GM12875 (cell line): ENCODE results near the gene IPO8.

ENCODE experiments used
- H3K4me3 ChIP-seq: one replicate; pipeline ENCODE4 v1.5.1; 2011; ENCODE audit warnings: low read depth, low read length, control low read depth
- TF ChIP-seq, protein P1 (sequence below): IDR thresholded peaks from 2 replicates; pipeline ENCODE4 v1.5.1; 2011; ENCODE audit warnings: low read depth, mild to moderate bottlenecking, control low read depth, inconsistent platforms, low read length, moderate library complexity, borderline replicate concordance; ENCODE audit not compliant: insufficient read depth

The IPO8 gene

DNA sequence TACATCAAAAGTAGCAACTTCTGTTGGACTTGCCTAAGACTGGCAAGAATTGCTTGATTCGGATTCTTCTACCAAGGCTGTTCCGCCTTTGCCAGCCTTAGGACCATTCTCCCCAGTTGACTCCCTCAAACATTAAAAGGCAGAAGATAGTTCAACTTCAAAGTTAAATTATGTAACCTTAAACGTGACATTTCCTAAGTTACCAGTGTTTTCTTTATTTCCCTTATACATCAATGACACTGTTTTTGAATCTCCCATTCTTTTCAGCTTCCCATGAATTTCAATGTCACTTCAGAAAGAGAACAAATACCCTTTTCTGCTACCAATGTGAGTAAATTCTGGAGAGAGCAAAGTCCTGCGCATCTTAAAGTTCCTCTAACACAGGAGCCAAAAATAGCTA lies 33.9 kb upstream of the IPO8 start:
- H3K4me3 ChIP-seq = no peak overlapping the region
- TF ChIP-seq, protein P1, sequence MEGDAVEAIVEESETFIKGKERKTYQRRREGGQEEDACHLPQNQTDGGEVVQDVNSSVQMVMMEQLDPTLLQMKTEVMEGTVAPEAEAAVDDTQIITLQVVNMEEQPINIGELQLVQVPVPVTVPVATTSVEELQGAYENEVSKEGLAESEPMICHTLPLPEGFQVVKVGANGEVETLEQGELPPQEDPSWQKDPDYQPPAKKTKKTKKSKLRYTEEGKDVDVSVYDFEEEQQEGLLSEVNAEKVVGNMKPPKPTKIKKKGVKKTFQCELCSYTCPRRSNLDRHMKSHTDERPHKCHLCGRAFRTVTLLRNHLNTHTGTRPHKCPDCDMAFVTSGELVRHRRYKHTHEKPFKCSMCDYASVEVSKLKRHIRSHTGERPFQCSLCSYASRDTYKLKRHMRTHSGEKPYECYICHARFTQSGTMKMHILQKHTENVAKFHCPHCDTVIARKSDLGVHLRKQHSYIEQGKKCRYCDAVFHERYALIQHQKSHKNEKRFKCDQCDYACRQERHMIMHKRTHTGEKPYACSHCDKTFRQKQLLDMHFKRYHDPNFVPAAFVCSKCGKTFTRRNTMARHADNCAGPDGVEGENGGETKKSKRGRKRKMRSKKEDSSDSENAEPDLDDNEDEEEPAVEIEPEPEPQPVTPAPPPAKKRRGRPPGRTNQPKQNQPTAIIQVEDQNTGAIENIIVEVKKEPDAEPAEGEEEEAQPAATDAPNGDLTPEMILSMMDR = no peak

DNA sequence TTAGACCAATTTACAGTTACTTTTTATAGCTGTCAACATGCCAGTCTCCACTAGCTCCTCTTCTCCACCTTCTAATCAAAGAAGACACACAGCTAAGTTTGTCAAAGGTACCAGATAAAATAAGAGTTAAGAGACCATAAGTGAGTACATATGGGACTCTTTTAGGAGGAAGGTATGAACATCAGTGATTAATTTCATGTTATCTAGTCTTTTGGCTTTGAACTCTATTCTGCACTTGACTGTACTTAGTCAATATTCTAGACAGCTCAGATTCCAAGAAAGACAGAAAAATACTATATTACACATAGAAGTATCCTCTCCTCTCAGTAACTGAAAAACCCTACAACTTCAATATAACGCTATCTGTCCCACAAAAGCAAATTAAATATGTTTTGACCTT lies 31.0 kb upstream of the IPO8 start:
- no peak overlapping the region for H3K4me3 ChIP-seq
- TF ChIP-seq, protein P1 = no peak

- TF ChIP-seq, protein P1 = no peak
- no peak overlapping the region for H3K4me3 ChIP-seq
These were observed 30.1 kb upstream of the IPO8 start for GRCh38 chr12:30725739-30726138.

- TF ChIP-seq, protein P1 = no peak
- no peak overlapping the region for H3K4me3 ChIP-seq
These were observed 23.4 kb upstream of the IPO8 start for GRCh38 chr12:30719060-30719459.

GRCh38 chr12:30707613-30708342 lies 12.1 kb upstream of the IPO8 start:
- H3K4me3 ChIP-seq = no peak overlapping the region
- TF ChIP-seq, protein P1 = no peak

DNA sequence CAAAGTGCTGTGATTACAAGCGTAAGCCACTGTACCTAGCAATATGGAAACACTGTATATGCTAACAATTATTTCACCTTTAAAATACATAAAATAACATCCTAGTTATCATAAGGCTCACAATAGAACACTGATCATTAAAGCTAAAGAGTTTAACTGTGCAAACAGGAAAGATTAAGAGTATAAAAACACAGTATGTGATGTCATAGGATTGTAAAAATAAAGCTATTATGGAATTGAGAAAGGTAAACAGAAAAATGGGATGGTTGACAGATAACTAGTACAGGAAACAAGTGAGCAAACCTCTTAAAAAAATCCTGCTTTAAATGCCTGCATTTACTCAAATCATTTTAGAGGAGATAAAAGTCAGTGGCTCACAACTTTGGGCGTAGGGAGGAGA lies 10.8 kb upstream of the IPO8 start:
- TF ChIP-seq, protein P1 = no peak
- no peak overlapping the region for H3K4me3 ChIP-seq

- no peak overlapping the region for H3K4me3 ChIP-seq
- TF ChIP-seq, protein P1 = no peak
These were observed 5.4 kb upstream of the IPO8 start for GRCh38 chr12:30701056-30701455.
